Fibroblast of lung (primary cell): Measurements from ENCODE around the gene MSTN.

Source experiments
- EZH2 ChIP-seq: IDR thresholded peaks from 2 replicates; pipeline ENCODE4 v1.5.1; 2012; ENCODE audit warnings: low read length, control low read depth, mild to moderate bottlenecking; ENCODE audit errors: missing control alignments
- TF ChIP-seq, protein P1 (sequence below), 2 donors: IDR thresholded peaks in 1 of 2; conservative IDR thresholded peaks in 1 of 2; 1 replicate in 1 of 2; 2 replicates in 1 of 2; pipeline ENCODE4 v1.5.1; 2011 to 2012; ENCODE audit warnings: low read length in 2 of 2, control low read depth in 1 of 2, inconsistent platforms in 1 of 2, low read depth in 1 of 2, mild to moderate bottlenecking in 1 of 2

GRCh38 chr2:190023860-190024259, 38.7 kb downstream of the MSTN start:
- TF ChIP-seq EZH2, result no peak
- TF ChIP-seq, protein P1, sequence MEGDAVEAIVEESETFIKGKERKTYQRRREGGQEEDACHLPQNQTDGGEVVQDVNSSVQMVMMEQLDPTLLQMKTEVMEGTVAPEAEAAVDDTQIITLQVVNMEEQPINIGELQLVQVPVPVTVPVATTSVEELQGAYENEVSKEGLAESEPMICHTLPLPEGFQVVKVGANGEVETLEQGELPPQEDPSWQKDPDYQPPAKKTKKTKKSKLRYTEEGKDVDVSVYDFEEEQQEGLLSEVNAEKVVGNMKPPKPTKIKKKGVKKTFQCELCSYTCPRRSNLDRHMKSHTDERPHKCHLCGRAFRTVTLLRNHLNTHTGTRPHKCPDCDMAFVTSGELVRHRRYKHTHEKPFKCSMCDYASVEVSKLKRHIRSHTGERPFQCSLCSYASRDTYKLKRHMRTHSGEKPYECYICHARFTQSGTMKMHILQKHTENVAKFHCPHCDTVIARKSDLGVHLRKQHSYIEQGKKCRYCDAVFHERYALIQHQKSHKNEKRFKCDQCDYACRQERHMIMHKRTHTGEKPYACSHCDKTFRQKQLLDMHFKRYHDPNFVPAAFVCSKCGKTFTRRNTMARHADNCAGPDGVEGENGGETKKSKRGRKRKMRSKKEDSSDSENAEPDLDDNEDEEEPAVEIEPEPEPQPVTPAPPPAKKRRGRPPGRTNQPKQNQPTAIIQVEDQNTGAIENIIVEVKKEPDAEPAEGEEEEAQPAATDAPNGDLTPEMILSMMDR (conservative IDR thresholded peaks at IDR 0.05 in 1 of 2, IDR thresholded peaks at IDR 0.05 in 1 of 2; ENCODE audit: low read depth in 1 of 2, low read length in 2 of 2), result peak; percentile 19 to 56
